Mesendoderm (in vitro differentiated cells): ENCODE data around the gene PIP5K1C.

ENCODE experiments used
- DNase-seq: peaks from one replicate; pipeline ENCODE4 v3.0.0; 2013
- H2AK5ac ChIP-seq: 2 replicates; pipeline ENCODE4 v1.6.1; 2013; ENCODE audit warnings: low read length, inconsistent platforms
- H2BK120ac ChIP-seq: 2 replicates; pipeline ENCODE4 v1.6.1; 2013; ENCODE audit warnings: low read depth, mild to moderate bottlenecking, low read length, moderate library complexity, mixed read lengths
- H2BK15ac ChIP-seq: replicated peaks from 2 replicates; pipeline ENCODE4 v1.6.1; 2013; ENCODE audit warnings: low read depth, mild to moderate bottlenecking, moderate library complexity
- H2BK5ac ChIP-seq: 2 replicates; pipeline ENCODE4 v1.6.1; 2013; ENCODE audit warnings: low read length, inconsistent platforms
- H3K18ac ChIP-seq: 2 replicates; pipeline ENCODE4 v1.6.1; 2013; ENCODE audit warnings: mild to moderate bottlenecking, low read length, mixed read lengths
- H3K23ac ChIP-seq: one replicate; pipeline ENCODE4 v1.6.1; 2013; ENCODE audit warnings: low read length
- H3K27ac ChIP-seq: 2 replicates; pipeline ENCODE4 v1.5.1; 2013; ENCODE audit warnings: low read depth, mild to moderate bottlenecking, inconsistent platforms, low read length, moderate library complexity
- H3K27me3 ChIP-seq: 2 replicates; pipeline ENCODE4 v1.6.1; 2013; ENCODE audit warnings: low read length, control low read depth, mild to moderate bottlenecking, inconsistent platforms; ENCODE audit not compliant: insufficient read depth, poor library complexity
- H3K36me3 ChIP-seq: 2 replicates; pipeline ENCODE4 v1.6.1; 2013; ENCODE audit warnings: low read length, inconsistent platforms; ENCODE audit not compliant: control insufficient read depth, insufficient read depth
- H3K4ac ChIP-seq: one replicate; pipeline ENCODE4 v1.6.1; 2013; ENCODE audit warnings: low read depth, mild to moderate bottlenecking, low read length, moderate library complexity
- H3K4me1 ChIP-seq: 2 replicates; pipeline ENCODE4 v1.6.1; 2013; ENCODE audit warnings: low read depth, low read length, inconsistent platforms; ENCODE audit not compliant: control insufficient read depth
- H3K4me2 ChIP-seq: 2 replicates; pipeline ENCODE4 v1.6.1; 2013; ENCODE audit warnings: low read length
- H3K4me3 ChIP-seq: 2 replicates; pipeline ENCODE4 v1.5.1; 2013; ENCODE audit warnings: mild to moderate bottlenecking, low read length
- H3K56ac ChIP-seq: one replicate; pipeline ENCODE4 v1.6.1; 2013; ENCODE audit warnings: low read length
- H3K79me1 ChIP-seq: 2 replicates; pipeline ENCODE4 v1.6.1; 2013; ENCODE audit warnings: low read length, inconsistent platforms
- H3K79me2 ChIP-seq: 2 replicates; pipeline ENCODE4 v1.6.1; 2013; ENCODE audit warnings: mild to moderate bottlenecking, low read length; ENCODE audit not compliant: control insufficient read depth, insufficient read depth
- H3K9ac ChIP-seq: 2 replicates; pipeline ENCODE4 v1.6.1; 2013; ENCODE audit warnings: low read length, inconsistent platforms
- H4K5ac ChIP-seq: one replicate; pipeline ENCODE4 v1.6.1; 2013; ENCODE audit warnings: low read length
- H4K8ac ChIP-seq: one replicate; pipeline ENCODE4 v1.6.1; 2013; ENCODE audit warnings: low read depth, mild to moderate bottlenecking, control low read depth, low read length, moderate library complexity
- WGBS: extraction: QIAGEN DNeasy Blood & Tissue Kit; methylation state at CpG from one replicate; pipeline ENCODE4 v1.1.7; 2013; ENCODE audit warnings: low lambda C conversion rate, missing lambda C conversion rate; ENCODE audit not compliant: insufficient coverage; ENCODE audit errors: extremely low coverage; 5-methylcytosine and 5-hydroxymethylcytosine counted together

The PIP5K1C gene

GRCh38 chr19:3604987-3605343 is 95.3 kb downstream of the PIP5K1C start:
- Histone ChIP-seq H3K27ac (no peak overlapping the region), H3K27me3 (no peaks in the 10 kb centered on the region), H4K5ac (no peak overlapping the region), H3K36me3 (no peaks in the 10 kb centered on the region), H3K23ac (no peak overlapping the region), H3K79me2 (no peaks in the 10 kb centered on the region), H3K4me3 (no peak overlapping the region), H3K4me1 (peaks cover 4% of the 10 kb centered on the region), H3K4me2 (no peak overlapping the region), H3K4ac (no peak overlapping the region), H3K18ac (no peak overlapping the region), H2BK5ac (no peak overlapping the region), H3K79me1 (no peaks in the 10 kb centered on the region), H2BK120ac (no peak overlapping the region), H3K9ac (no peak overlapping the region), H2AK5ac (no peak overlapping the region), H3K56ac (no peak overlapping the region), H4K8ac (no peak overlapping the region), H2BK15ac (no peak overlapping the region)
- WGBS: no CpG with 5 or more reads among the region's 11 CpGs
- DNase-seq: no peak

GRCh38 chr19:3604227-3604986 is 95.9 kb downstream of the PIP5K1C start:
- Histone ChIP-seq H4K5ac (no peak overlapping the region), H2AK5ac (no peak overlapping the region), H3K27me3 (no peaks in the 10 kb centered on the region), H3K4me3 (no peak overlapping the region), H2BK5ac (no peak overlapping the region), H3K36me3 (no peaks in the 10 kb centered on the region), H2BK15ac (no peak overlapping the region), H3K9ac (no peak overlapping the region), H3K79me2 (no peaks in the 10 kb centered on the region), H3K4me2 (no peak overlapping the region), H3K56ac (no peak overlapping the region), H2BK120ac (no peak overlapping the region), H4K8ac (no peak overlapping the region), H3K27ac (no peak overlapping the region), H3K18ac (no peak overlapping the region), H3K79me1 (no peaks in the 10 kb centered on the region), H3K23ac (no peak overlapping the region), H3K4me1 (peaks cover 4% of the 10 kb centered on the region), H3K4ac (no peak overlapping the region)
- DNase-seq: no peak
- no CpG with 5 or more reads among the region's 27 CpGs for WGBS

- Histone ChIP-seq H2BK5ac (no peak overlapping the region), H3K56ac (no peak overlapping the region), H3K4me3 (no peak overlapping the region), H2BK15ac (no peak overlapping the region), H3K4me2 (no peak overlapping the region), H3K79me1 (no peaks in the 10 kb centered on the region), H2BK120ac (no peak overlapping the region), H3K9ac (no peak overlapping the region), H3K18ac (no peak overlapping the region), H3K23ac (no peak overlapping the region), H4K8ac (no peak overlapping the region), H3K27ac (no peak overlapping the region), H3K36me3 (no peaks in the 10 kb centered on the region), H3K4ac (no peak overlapping the region), H3K27me3 (no peaks in the 10 kb centered on the region), H3K4me1 (peaks cover 4% of the 10 kb centered on the region), H2AK5ac (no peak overlapping the region), H4K5ac (no peak overlapping the region), H3K79me2 (no peaks in the 10 kb centered on the region)
- no peak for DNase-seq
- WGBS: no CpG with 5 or more reads among the region's 23 CpGs
These were observed 97.0 kb downstream of the PIP5K1C start for GRCh38 chr19:3603121-3603811.

- no peak overlapping the region for H3K9ac ChIP-seq
- WGBS: no CpG with 5 or more reads among the region's 12 CpGs
- no peaks in the 10 kb centered on the region for H3K4me1 ChIP-seq
These were observed 99.2 kb downstream of the PIP5K1C start for GRCh38 chr19:3601021-3601420.

GRCh38 chr19:3599776-3600187 is 100.5 kb downstream of the PIP5K1C start:
- no peak overlapping the region for H3K56ac ChIP-seq
- no peak overlapping the region for H2BK120ac ChIP-seq
- no peaks in the 10 kb centered on the region for H3K79me1 ChIP-seq
- no peaks in the 10 kb centered on the region for H3K27me3 ChIP-seq
- no peak overlapping the region for H3K18ac ChIP-seq
- H4K8ac ChIP-seq: no peak overlapping the region
- H3K79me2 ChIP-seq: no peaks in the 10 kb centered on the region
- H3K4me3 ChIP-seq: no peak overlapping the region
- no peak overlapping the region for H3K27ac ChIP-seq
- no peak overlapping the region for H3K23ac ChIP-seq
- H4K5ac ChIP-seq: no peak overlapping the region
- no peak overlapping the region for H3K4ac ChIP-seq
- no peaks in the 10 kb centered on the region for H3K4me1 ChIP-seq
- H3K4me2 ChIP-seq: no peak overlapping the region
- WGBS: no CpG with 5 or more reads among the region's 28 CpGs
- H2BK5ac ChIP-seq: no peak overlapping the region
- H2AK5ac ChIP-seq: no peak overlapping the region
- no peak overlapping the region for H3K9ac ChIP-seq
- no peaks in the 10 kb centered on the region for H3K36me3 ChIP-seq
- DNase-seq: peak; percentile 46
- no peak overlapping the region for H2BK15ac ChIP-seq

More at GRCh38 chr19:3601021-3601420, 99.2 kb downstream of the PIP5K1C start:
- Histone ChIP-seq H3K4me3 (no peak overlapping the region), H2BK120ac (no peak overlapping the region), H3K4ac (no peak overlapping the region), H3K23ac (no peak overlapping the region), H3K79me2 (no peaks in the 10 kb centered on the region), H2BK15ac (no peak overlapping the region), H3K27ac (no peak overlapping the region), H3K18ac (no peak overlapping the region), H4K8ac (no peak overlapping the region), H3K79me1 (no peaks in the 10 kb centered on the region), H3K4me2 (no peak overlapping the region), H2BK5ac (no peak overlapping the region), H3K36me3 (no peaks in the 10 kb centered on the region), H3K56ac (no peak overlapping the region), H2AK5ac (no peak overlapping the region), H3K27me3 (no peaks in the 10 kb centered on the region), H4K5ac (no peak overlapping the region)
- DNase-seq: no peak
